ENCODE results near the gene TIGD4. TPM values are rescaled to one million over a fixed set of nuclear protein-coding genes. Genes with fewer than 3 reads are reported as not detected.
"Not testable (repeated sequence)": the region's sequence is repeated elsewhere in the genome, so short reads cannot be mapped to it uniquely, and the experiment has no call there.

TIGD4 gene
- polyA plus RNA-seq, 1 donor, result 3.6 TPM

DNA sequence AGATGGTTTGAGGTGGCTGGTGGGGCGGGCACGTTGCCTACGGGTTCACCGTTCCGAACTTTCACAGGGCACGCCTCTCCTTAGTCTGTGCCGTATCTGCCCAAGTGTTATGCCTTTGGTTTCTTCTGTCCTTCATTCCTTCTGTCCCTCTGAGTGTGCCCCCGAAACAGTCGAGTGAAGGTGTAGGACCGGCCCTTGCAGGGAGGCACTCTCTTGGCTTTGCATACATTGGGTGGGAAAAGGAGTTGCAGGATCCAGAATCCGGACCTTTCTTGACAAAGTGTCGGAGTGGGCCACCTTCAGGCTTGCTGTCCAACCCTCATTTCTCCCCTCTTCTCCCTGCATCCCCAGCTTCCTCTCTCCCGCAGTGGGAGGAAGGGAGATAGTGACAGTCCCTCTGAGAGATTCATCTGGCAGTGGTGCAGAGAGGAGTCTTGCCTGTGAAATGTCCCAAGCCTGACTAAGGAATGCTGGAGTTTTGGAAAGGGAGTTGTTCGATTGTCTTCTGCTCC is 793 bp upstream of the TIGD4 start:
- no peak for DNase-seq (ENCODE audit: low read depth)

DNA sequence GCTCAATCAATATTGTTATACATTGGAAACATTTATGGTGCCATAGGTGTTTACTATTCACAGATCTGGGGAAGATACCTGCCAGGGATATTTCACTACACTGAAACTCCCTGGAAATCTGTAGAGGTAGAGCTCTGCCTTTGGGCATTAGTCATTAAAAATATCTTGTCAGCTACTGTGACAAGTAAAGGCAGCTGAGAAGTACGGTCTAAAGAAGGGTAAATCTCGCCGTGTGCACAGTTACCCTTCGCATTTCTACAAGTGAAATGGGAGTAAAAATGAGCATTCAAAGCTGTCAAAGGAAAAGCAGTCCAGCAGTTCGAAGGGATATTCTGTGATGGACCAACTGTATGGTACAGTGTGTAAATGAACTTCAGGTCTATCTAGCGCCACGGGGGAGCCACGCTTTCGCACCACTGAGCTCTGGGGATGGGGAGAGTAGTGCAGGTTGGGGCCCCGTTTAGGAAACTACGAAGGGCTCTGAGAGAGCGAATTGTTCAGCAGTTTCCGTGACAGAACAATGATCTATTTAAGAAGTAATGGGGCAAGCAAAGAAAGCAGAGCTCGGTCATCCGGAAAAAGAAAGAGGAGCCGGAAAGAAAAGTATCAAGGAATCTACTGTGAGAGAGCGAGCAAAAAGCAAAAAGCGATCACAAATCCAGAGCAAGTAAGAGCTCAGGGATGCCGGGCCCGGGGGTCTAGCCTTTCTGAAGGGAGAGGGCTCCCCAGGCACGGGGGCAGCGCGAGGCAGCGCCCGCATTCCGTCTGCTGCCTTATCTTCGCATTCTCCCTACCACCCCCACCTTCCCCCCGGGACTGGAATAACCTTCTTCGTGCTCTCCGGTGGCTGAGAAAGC is 646 bp downstream of the TIGD4 start:
- DNase-seq (ENCODE audit: low read depth), result no peak

DNA sequence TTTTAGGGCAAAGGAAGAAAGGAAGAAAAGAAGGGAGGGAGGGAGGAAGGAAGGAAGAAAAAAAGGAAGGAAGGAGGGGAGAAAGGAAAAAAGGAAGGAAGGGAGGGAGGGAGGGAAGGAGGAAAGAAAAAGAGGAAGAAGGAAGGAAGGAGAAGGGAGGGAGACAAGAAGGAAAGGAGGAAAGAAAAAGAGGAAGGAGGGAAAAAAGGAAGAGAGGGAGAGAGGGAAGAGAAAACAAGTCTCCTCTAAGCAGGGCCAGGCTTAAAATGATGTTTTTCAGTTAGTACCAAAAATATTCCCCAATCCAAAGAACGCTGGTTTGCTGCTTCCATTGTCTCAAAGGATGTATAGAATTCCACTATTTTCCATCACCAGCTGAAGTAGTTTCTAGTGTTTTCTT is 2.0 kb downstream of the TIGD4 start:
- no peak for DNase-seq (ENCODE audit: low read depth)

DNA sequence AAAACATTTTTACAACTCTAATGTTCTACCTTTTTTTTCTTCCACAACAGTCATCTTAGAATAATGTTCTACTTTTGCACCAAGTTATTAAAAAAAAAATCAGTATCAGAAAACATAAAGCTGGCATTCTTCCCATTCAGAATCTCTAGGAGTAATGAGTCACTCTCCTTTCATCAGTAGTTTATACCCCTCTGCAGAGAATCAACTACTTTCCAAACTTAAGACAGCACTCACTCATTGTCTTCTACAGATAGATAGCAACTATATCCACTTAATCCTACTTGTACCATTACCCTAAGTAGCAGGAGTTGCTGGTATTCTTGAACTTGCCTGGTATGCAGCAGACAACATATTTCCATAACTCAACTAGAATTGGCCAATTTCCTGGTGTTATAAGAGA is 3.2 kb downstream of the TIGD4 start:
- DNase-seq (ENCODE audit: low read depth), result no peak

DNA sequence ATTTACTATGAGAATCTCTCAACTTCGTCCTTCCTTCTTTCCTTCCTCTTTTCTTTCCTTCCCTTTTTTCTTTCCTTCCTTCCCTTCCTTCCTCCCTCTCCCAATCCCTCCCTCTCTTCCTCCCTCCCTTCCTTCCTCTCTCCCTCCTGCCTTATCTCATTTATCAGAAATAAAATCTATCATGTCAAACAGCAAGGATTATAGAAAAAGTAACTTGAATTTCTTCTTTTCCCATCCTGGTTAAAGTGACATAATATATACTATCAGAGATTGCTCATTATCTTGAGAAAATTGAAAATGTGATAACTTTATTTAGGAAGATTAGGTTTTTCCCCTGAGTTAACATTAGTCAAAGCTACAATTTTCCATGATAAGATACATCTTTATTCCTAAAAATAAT is 5.6 kb downstream of the TIGD4 start:
- no peak for DNase-seq (ENCODE audit: low read depth)

DNA sequence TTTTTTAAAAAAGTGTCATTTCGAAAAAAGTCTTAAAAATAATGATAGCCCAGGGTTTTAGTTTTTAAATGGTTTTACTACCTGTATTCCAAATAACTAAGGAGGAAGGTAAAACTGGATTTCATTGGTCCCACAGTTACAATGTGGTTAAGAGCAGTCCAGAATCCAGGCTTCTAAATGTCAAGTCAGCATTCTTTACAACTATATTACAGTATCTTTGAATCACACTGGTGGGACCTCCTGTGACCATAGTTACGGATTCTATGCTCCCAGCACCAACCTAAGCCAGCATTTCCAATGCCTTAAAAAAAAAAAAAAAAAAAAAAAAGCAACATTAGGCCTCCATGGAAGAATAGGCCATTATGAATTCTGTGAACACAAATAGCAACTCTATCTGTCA is 6.2 kb downstream of the TIGD4 start:
- no peak for DNase-seq (ENCODE audit: low read depth)

DNA sequence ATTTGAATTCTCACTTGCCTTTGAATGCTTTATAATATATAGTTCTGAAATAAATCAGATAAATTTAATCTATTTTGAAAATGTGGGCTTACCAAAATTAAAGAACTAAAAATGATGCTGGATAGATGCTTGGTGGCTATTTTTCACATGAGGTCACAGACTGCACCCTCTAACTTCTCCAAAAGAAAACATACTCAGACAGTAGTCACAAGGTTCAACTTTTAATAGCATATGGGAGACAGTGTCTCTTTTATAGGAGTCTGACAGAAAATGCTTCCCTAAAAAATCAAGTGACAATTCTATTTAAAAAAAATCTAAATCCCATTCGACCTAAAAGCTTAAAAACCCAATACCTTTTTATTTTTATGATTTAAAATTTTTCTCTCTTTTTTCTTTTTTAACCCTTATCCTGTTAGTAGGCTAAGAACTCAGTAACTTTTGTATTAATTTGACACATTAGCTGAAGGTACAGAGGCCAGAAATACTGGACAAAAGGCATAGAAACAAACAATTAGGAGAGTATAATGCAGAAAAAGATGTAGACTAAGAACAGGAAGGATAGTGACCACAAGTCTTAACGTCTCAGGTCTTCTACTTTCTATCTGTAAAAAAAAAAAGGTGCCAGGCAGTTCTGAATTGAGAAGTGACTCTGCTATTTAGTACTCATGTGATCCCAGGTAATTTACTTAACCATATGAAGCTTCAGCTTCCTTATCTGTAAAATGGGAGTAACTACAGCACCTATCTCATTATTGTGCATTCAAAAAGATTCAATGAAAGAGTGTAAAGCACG is 7.6 kb downstream of the TIGD4 start:
- no peak for DNase-seq (ENCODE audit: low read depth)

DNA sequence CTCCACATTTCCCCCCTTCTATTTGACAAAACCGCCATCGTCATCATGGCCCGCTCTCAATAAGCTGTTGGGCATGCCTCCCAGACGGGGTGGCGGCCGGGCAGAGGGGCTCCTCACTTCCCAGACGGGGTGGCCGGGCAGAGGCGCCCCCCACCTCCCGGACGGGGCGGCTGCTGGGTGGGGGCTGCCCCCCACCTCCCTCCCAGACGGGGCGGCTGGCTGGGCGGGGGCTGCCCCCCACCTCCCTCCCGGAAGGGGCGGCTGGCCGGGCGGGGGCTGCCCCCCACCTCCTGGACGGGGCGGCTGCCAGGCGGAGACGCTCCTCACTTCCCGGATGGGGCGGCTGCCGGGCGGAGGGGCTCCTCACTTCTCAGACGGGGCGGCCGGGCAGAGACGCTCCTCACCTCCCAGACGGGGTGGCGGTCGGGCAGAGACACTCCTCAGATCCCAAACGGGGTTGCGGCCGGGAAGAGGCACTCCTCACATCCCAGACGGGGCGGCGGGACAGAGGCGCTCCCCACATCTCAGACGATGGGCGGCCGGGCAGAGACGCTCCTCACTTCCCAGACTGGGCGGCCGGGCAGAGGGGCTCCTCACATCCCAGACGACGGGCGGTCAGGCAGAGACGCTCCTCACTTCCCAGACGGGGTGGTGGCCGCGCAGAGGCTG is 14.3 kb downstream of the TIGD4 start:
- not testable (repeated sequence) for DNase-seq (ENCODE audit: low read depth)

DNA sequence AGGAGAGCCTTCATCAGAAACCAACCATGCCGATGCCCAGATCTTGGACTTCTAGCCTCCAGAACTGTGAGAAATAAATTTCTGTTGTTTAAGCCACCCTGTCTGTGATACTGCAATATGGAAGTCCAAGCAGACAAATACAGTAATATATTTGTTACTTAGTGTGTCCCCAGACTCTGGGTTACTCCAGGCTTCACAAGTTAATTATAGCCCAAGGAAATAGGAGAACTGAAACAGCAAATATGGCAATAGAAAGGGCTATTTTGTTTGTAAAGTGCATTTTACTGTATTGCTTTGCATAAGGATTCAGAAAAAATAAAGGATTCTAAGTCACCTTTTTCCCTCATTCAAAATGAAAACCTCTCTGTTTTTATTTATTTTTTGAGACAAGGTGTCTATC is 15.7 kb downstream of the TIGD4 start:
- DNase-seq (ENCODE audit: low read depth), result no peak

DNA sequence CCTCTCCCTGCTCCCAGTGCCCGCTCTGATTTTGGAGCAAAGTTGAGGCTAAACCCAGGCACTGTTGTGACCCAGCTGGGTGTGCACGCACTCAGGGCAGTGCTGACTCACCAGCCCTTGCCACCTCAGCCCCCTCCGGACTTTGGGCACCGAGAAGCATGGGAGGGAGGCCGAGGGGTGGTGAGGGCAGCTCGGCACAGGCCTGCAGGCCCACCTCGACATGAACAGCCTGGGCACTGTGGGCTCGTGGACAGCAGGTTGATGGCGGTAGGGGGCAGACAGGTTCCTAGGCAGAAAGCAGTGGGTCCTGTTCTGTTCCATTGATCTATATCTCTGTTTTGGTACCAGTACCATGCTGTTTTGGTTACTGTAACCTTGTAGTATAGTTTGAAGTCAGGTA is 30.9 kb downstream of the TIGD4 start:
- no peak for DNase-seq (ENCODE audit: low read depth)

DNA sequence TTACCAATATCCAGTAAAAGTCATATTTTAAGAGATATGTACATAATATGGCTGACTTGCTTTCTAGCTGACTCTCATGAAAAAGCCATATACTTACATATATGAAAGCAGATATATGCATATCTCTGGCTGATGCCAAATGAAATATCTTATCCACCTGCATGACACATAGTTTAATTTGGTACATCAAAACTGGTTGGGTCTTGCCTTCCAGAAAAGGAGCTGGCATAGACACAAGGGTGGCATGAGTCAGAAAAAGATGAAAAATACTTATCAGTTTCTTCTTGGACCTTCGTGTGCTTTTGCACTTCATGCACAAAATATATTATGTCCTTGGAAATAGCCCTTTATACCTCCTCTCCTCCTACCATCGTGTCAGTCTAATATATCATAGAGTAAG is 32.1 kb downstream of the TIGD4 start:
- no peak for DNase-seq (ENCODE audit: low read depth)

DNA sequence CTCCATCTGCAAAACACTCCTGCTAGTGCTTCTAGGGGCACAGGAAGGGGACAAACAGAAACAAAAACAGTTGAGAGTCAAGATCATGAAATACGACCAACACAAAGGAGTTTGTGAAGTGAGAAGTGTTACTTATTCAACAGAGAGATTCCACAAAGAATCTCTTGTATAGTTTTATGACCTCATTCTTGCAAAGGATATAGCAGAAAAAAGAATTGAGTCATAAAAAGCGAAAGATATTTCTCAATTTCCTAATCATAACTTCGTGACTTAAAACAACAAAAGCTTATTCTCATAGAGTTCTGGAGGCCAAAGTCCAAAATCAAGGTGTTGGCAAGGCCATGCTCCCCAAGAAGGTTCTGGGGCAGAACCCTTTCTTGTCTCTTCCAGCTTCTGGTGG is 40.7 kb downstream of the TIGD4 start:
- no peak for DNase-seq (ENCODE audit: low read depth)

DNA sequence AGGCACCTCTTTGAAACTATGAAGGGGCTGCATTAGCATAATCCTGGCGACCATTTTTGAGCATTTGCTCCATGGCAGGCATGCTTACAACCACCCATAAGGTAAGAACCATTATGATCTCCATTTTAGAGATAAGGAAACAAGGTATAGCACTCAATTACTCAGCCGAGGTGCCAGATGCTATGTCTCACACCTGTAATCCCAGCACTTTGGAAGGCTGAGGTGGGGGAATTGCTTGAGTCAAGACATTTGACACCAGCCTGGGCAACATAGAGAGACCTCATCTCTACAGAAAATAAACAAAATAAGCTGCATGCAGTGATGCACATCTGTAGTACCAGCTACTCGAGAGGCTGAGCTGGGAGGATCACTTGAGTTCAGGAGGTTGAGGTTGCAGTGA is 43.6 kb downstream of the TIGD4 start:
- DNase-seq (ENCODE audit: low read depth), result no peak

DNA sequence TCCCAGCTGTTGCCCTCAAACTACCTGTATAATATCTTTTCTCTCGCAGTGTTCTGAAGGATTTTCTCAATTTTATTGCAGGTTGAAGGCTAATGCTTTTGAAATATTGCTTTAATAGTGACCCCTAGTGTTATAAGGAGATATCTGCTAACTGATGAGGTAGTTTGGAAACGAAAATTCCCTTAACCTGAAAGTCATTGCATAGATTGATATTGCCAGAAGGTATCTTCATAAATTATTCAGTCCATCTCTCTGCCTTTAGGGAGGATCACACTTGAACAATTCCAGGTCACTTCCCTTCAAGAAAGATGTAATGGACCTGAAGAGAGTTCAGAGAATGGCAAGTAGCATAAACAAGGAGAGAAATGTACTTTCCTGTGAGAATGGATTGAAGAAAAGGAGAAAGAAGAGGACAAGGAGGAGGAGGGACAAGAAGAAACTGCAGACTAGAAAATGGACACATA is 44.1 kb downstream of the TIGD4 start:
- DNase-seq (ENCODE audit: low read depth), result no peak

DNA sequence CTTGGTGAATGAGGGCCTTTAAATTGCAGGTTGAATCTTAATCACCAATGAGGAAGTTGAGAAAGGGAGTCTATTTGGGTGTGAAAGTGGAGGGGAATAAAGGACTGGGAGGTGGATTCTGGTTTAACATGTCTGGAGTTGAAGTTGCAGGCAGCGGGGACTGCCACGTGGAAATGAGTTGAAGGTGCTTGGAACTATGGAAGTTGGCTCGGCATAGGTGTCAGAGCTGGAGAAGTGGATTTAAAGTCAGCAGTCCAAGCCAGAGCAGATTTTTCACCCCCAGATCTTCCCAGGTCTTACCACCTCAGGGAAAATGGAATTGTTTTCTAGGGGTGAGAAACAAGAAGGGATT is 44.9 kb downstream of the TIGD4 start:
- no peak for DNase-seq (ENCODE audit: low read depth)

DNA sequence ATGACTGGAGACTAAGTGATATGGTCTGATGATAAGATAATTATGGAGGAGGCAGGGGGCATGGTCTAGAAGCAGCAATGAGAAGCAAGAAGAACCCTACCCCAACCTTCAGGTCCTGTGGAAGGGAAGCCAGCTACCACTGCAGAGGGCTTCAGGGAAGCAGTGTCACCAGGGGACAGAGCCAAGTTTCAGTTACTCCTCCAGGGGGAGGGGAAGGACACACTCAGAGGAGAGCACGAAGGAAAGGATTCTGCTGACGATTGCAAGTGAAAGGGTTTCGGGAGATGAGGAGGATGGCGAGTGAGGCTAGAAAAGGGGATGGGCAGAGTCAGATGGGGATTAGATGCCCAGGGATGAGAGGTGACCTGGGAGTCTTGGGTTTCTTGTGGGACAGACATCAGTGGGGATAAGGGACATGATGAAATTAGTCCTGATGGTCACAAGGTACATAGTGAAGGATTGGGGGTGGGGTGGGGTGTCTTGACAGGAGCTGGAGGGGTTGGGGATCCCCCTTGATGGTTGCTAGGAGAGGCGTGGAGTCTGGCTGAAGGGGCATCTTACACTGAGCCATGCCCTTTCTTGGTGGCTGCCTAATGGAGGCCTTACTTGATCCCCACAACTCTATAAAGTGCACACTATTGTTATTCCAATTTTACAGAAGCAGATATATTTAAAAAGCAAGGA is 45.4 kb downstream of the TIGD4 start:
- DNase-seq (ENCODE audit: low read depth), result no peak

DNA sequence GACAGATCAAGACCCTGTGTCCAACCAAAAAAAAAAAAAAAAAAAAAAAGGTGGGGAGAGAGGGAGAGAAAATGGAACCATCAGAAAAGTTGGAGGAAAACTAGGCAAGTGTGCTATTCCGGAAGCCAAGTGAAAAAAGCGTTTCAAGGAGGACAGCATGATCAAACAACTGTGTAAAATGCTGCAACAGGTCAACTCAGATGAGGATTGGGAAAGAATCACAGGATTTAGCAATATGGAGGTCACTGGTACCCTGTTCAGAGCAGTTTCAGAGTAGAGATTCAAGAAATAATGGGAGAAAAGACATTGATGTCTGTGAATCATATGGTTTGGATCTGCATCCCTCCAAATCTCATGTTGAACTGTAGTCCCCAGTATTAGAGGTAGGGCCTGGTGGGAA is 47.5 kb downstream of the TIGD4 start:
- no peak for DNase-seq (ENCODE audit: low read depth)

DNA sequence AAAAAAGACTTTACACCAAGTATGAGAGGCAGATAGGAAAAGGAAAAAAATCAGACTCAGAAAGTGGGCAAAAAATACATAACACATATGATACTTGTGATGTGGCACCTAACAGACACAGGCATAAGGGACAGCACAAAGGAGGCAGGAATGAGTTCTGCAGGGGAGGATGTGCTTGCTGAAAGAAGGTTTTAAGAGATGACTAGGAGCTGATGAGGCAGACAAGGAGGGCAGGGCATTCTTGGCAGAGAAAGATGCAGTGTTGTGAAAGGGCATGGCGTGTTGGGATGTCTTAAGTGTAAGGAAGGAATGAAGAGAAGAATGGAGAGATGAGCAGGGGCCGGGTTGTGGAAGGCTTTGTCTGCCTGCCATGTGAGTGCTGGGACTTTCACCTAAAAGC is 50.1 kb downstream of the TIGD4 start:
- no peak for DNase-seq (ENCODE audit: low read depth)

DNA sequence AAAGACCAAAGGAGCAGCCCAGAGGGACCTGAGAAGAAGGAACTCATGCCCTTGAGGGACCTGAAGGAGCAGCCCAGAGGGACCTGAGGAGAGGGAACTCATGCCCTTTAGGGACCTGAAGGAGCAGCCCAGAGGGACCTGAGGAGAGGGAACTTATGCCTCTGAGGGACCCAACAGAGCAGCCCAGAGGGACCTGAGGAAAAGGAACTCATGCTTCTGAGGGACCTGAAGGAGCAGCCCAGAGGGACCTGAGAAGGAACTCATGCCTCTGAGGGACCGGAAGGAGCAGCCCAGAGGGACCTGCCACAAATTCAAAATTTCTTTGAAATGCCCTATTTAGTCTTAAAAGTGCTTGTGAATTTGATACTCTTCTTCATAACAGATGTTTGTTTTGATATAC is 51.2 kb downstream of the TIGD4 start:
- DNase-seq (ENCODE audit: low read depth), result no peak

DNA sequence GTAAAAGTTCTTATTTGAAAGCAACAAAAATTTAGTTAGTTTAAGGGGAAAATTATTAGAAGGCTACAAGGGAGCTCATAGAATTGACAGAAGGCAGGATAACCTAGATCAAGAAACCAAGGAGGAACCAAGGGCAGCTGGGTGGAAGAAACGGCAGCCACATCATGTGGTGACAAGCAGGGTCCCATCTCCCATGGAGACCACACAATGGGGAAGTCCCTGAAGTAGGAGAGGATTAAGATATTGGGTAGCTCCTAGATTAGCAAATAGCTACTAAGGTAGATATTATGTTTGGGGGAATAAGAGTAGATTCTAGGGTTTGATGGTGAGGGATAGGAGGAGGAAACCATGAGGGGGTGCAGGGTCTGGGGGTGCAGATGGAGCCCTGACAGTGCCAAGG is 51.7 kb downstream of the TIGD4 start:
- no peak for DNase-seq (ENCODE audit: low read depth)

DNA sequence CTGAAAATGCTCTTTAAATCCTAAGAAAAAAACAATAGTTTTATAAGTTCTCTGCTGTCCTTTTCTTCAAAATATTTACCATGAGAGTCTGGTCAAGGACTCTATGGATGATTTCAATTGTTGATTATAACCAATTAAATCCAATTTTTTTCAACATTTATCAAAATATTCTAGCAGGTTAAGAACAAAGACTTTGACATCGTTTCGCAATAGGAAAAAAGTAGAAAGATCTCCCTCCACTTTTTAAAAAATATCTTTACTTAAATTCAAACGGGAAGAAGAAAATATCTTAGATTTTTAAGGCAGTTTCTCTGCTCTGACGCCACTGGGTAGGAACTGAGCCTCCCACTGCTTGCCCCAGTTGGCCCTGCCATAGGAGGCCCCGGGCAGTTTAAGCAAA is 55.0 kb downstream of the TIGD4 start:
- no peak for DNase-seq (ENCODE audit: low read depth)

DNA sequence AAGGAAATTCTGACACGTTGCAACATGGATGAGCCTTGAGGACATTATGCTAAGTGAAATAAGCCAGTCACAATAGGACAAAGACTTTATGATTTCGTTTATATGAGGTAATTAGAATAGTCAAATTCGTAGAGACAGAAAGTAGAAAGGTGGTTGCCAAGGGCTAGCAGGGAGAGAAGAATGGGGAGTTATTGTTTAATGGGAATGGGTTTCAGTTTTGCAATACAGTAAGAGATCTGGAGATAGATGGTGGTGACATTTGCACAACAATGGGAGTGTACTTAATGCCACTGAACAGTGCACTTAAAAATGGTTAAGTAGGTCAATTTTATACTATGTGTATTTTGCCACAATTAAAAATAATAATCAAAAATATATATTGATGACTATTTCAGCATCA is 56.3 kb downstream of the TIGD4 start:
- DNase-seq (ENCODE audit: low read depth), result no peak
